Liver (tissue), 3 donors: ENCODE results near the gene SLC2A1.

Source experiments
- ATF3 ChIP-seq: IDR thresholded peaks from 2 replicates; pipeline ENCODE4 v1.6.1; 2016; ENCODE audit warnings: antibody characterized with exemption
- FOXA1 ChIP-seq: IDR thresholded peaks from 2 replicates; pipeline ENCODE4 v1.6.1; 2016; ENCODE audit warnings: antibody characterized with exemption
- GABPA ChIP-seq, 2 donors: IDR thresholded peaks in 1 of 2; conservative IDR thresholded peaks in 1 of 2; 2 replicates each; pipeline ENCODE4 v1.6.1; 2016; ENCODE audit warnings: antibody characterized with exemption in 2 of 2, mild to moderate bottlenecking in 1 of 2, moderate library complexity in 1 of 2
- HNF4A ChIP-seq, 2 donors: conservative IDR thresholded peaks; 2 replicates each; pipeline ENCODE4 v1.6.1; 2016; ENCODE audit warnings: antibody characterized with exemption in 2 of 2, mild to moderate bottlenecking in 2 of 2
- JUND ChIP-seq, 2 donors: IDR thresholded peaks; 2 replicates each; pipeline ENCODE4 v1.6.1; 2016; ENCODE audit warnings: antibody characterized with exemption in 2 of 2
- MAX ChIP-seq: IDR thresholded peaks from 2 replicates; pipeline ENCODE4 v1.6.1; 2016; ENCODE audit warnings: antibody characterized with exemption
- RAD21 ChIP-seq, 2 donors: IDR thresholded peaks; 2 replicates each; pipeline ENCODE4 v1.6.1; 2016; ENCODE audit warnings: antibody characterized with exemption in 2 of 2, mild to moderate bottlenecking in 2 of 2
- RXRA ChIP-seq, 2 donors: IDR thresholded peaks; 2 replicates each; pipeline ENCODE4 v1.6.1; 2017 to 2018; ENCODE audit warnings: antibody characterized with exemption in 2 of 2, mild to moderate bottlenecking in 1 of 2
- SP1 ChIP-seq: IDR thresholded peaks from 2 replicates; pipeline ENCODE4 v1.6.1; 2018; ENCODE audit warnings: antibody characterized with exemption, mild to moderate bottlenecking
- YY1 ChIP-seq: IDR thresholded peaks from 2 replicates; pipeline ENCODE4 v1.6.1; 2016; ENCODE audit warnings: antibody characterized with exemption, mild to moderate bottlenecking
- ZBTB33 ChIP-seq: IDR thresholded peaks from 2 replicates; pipeline ENCODE4 v1.6.1; 2016; ENCODE audit warnings: antibody characterized with exemption
- TF ChIP-seq, protein P1 (sequence below): fragments of 150-350 bp; IDR thresholded peaks from 2 replicates; pipeline ENCODE4 v1.5.1; 2017; ENCODE audit warnings: improper control_type of control experiment, low read depth, low read length; ENCODE audit not compliant: missing input control
- TF ChIP-seq, protein P2 (sequence below): IDR thresholded peaks from 2 replicates; pipeline ENCODE4 v1.6.1; 2016; ENCODE audit warnings: antibody characterized with exemption, mild to moderate bottlenecking
- donor health status: healthy.
- donor health status: healthy.

DNA sequence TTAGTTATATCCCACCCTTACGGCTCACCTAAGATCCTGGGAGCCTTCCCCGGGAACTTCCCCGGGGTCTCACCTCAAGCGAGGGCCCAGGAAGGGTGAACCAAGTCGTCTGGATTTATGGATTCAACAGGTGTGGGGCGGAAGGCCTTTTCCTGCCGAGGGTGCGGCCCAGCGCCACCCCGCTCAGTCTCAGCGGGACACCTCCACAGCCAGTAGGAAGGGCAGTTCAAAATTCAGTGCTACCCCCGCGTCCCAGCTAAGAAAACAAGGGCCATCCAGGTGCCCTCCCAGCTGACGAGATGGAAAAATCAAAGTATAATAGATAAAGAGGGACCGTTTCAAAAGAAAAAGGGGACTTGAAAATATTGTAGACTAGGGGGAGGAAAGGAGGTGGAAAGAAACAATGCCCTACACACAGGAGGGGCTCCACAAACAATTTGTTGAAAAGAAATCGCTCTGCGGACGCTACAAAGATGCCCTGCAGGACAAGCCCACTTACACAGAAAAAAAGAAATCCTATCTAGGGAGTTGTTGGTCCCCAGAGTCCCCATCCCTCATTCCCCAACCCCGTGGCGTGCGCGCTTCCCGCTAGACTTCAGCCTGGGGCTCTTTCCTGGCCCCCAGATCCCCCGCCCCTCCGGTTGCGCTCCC, 1.3 kb downstream of the SLC2A1 start:
- TF ChIP-seq, protein P1, sequence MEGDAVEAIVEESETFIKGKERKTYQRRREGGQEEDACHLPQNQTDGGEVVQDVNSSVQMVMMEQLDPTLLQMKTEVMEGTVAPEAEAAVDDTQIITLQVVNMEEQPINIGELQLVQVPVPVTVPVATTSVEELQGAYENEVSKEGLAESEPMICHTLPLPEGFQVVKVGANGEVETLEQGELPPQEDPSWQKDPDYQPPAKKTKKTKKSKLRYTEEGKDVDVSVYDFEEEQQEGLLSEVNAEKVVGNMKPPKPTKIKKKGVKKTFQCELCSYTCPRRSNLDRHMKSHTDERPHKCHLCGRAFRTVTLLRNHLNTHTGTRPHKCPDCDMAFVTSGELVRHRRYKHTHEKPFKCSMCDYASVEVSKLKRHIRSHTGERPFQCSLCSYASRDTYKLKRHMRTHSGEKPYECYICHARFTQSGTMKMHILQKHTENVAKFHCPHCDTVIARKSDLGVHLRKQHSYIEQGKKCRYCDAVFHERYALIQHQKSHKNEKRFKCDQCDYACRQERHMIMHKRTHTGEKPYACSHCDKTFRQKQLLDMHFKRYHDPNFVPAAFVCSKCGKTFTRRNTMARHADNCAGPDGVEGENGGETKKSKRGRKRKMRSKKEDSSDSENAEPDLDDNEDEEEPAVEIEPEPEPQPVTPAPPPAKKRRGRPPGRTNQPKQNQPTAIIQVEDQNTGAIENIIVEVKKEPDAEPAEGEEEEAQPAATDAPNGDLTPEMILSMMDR: no peak
- no peak for TF ChIP-seq JUND (IDR thresholded peaks at IDR 0.05)
- TF ChIP-seq YY1: no peak
- TF ChIP-seq, protein P2, sequence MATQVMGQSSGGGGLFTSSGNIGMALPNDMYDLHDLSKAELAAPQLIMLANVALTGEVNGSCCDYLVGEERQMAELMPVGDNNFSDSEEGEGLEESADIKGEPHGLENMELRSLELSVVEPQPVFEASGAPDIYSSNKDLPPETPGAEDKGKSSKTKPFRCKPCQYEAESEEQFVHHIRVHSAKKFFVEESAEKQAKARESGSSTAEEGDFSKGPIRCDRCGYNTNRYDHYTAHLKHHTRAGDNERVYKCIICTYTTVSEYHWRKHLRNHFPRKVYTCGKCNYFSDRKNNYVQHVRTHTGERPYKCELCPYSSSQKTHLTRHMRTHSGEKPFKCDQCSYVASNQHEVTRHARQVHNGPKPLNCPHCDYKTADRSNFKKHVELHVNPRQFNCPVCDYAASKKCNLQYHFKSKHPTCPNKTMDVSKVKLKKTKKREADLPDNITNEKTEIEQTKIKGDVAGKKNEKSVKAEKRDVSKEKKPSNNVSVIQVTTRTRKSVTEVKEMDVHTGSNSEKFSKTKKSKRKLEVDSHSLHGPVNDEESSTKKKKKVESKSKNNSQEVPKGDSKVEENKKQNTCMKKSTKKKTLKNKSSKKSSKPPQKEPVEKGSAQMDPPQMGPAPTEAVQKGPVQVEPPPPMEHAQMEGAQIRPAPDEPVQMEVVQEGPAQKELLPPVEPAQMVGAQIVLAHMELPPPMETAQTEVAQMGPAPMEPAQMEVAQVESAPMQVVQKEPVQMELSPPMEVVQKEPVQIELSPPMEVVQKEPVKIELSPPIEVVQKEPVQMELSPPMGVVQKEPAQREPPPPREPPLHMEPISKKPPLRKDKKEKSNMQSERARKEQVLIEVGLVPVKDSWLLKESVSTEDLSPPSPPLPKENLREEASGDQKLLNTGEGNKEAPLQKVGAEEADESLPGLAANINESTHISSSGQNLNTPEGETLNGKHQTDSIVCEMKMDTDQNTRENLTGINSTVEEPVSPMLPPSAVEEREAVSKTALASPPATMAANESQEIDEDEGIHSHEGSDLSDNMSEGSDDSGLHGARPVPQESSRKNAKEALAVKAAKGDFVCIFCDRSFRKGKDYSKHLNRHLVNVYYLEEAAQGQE: no peak
- TF ChIP-seq ATF3: no peak
- no peak for TF ChIP-seq GABPA (IDR thresholded peaks at IDR 0.05 in 1 of 2, conservative IDR thresholded peaks at IDR 0.05 in 1 of 2)
- no peak for TF ChIP-seq SP1
- no peak for TF ChIP-seq RXRA (IDR thresholded peaks at IDR 0.05)
- no peak for TF ChIP-seq MAX
- no peak for TF ChIP-seq HNF4A (conservative IDR thresholded peaks at IDR 0.05)
- no peak for TF ChIP-seq RAD21 (IDR thresholded peaks at IDR 0.05)
- TF ChIP-seq ZBTB33: no peak
- TF ChIP-seq FOXA1: no peak
